ENCODE data around the gene CSNK1G2.

Gene CSNK1G2

DNA sequence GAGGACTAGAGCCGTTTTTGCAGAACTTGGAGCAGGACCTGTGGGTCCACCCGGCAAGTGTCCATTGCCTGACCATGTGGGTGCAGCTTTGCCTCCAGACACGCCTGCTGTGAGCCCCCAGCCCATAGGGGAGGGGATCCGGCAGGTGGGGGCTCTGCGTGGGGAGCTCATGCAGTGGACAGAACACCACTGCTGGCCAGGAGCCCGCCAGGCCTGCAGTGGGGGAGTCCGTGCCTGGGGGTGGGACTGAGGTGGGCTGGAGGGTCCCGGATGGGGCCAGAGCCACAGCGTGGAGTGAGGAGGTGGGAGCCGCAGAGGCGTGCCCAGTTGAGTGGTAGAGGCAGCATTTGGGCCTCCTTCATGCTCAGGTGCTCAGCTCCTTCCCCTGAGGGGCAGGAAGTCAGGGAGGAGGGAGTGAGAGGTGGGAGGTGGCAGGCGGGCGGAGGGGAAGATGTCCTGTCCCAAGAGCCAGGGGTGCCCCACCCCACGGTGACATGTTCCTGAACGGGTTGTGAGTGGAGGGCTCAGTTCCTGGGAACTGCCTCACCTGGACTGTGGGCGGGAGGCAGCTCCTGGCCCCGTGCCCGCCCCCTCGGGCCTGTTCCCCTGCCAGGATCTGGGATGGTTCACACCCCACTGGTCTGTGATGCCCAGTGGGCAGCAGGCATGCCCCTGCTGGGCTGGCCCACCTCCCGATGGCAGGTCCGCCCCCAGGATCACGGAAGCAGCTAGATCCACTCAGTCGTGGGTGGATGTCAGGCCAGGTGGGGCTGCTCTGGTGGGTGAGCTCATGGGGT, 27.0 kb upstream of the CSNK1G2 start:
- no peak overlapping the region for H3K56ac ChIP-seq (ENCODE audit: low read length)
- no peak overlapping the region for H4K5ac ChIP-seq (ENCODE audit: low read length)
- no peak overlapping the region for H3K9ac ChIP-seq (ENCODE audit: low read length)
- no peak overlapping the region for H3K4me3 ChIP-seq (ENCODE audit: low read length)
- peaks cover 17% of the 10 kb centered on the region for H3K79me1 ChIP-seq (ENCODE audit: low read length)
- H3K27ac ChIP-seq (ENCODE audit: low read depth, low read length): no peak overlapping the region
- no peak for DNase-seq
- H3K4ac ChIP-seq (ENCODE audit: low read depth, low read length): no peak overlapping the region
- no peaks in the 10 kb centered on the region for H3K4me1 ChIP-seq (ENCODE audit: control insufficient read depth, low read depth, low read length)
- WGBS (ENCODE audit: extremely low coverage, insufficient coverage, low lambda C conversion rate): no CpG with 5 or more reads among the region's 23 CpGs
- peaks cover 32% of the 10 kb centered on the region for H3K79me2 ChIP-seq (ENCODE audit: control insufficient read depth, insufficient read depth, low read length)
- no peak overlapping the region for H2AK5ac ChIP-seq (ENCODE audit: low read length)
- no peak overlapping the region for H2BK120ac ChIP-seq (ENCODE audit: low read depth, low read length)
- peaks cover 3% of the 10 kb centered on the region for H3K36me3 ChIP-seq (ENCODE audit: control insufficient read depth, insufficient read depth, low read length)
- no peak overlapping the region for H3K18ac ChIP-seq (ENCODE audit: low read length)
- H3K23ac ChIP-seq (ENCODE audit: low read length): no peak overlapping the region
- no peak overlapping the region for H4K8ac ChIP-seq (ENCODE audit: low read depth, low read length)
- H3K4me2 ChIP-seq (ENCODE audit: low read length): no peak overlapping the region
- no peak overlapping the region for H2BK15ac ChIP-seq (replicated peaks; ENCODE audit: low read depth)
- H3K27me3 ChIP-seq (ENCODE audit: insufficient read depth, low read length, poor library complexity): no peaks in the 10 kb centered on the region
- no peak overlapping the region for H2BK5ac ChIP-seq (ENCODE audit: low read length)

- H4K5ac ChIP-seq (ENCODE audit: low read length): no peak overlapping the region
- no peak overlapping the region for H4K8ac ChIP-seq (ENCODE audit: low read depth, low read length)
- H2BK5ac ChIP-seq (ENCODE audit: low read length): no peak overlapping the region
- no CpG with 5 or more reads among the region's 23 CpGs for WGBS (ENCODE audit: extremely low coverage, insufficient coverage, low lambda C conversion rate)
- no peak overlapping the region for H3K23ac ChIP-seq (ENCODE audit: low read length)
- no peak overlapping the region for H2BK15ac ChIP-seq (replicated peaks; ENCODE audit: low read depth)
- no peak overlapping the region for H2AK5ac ChIP-seq (ENCODE audit: low read length)
- no peaks in the 10 kb centered on the region for H3K4me1 ChIP-seq (ENCODE audit: control insufficient read depth, low read depth, low read length)
- no peak overlapping the region for H3K4ac ChIP-seq (ENCODE audit: low read depth, low read length)
- H3K4me2 ChIP-seq (ENCODE audit: low read length): no peak overlapping the region
- peaks cover 23% of the 10 kb centered on the region for H3K79me2 ChIP-seq (ENCODE audit: control insufficient read depth, insufficient read depth, low read length)
- H3K56ac ChIP-seq (ENCODE audit: low read length): no peak overlapping the region
- no peak overlapping the region for H3K27ac ChIP-seq (ENCODE audit: low read depth, low read length)
- no peak overlapping the region for H3K9ac ChIP-seq (ENCODE audit: low read length)
- no peak for DNase-seq
- H3K18ac ChIP-seq (ENCODE audit: low read length): no peak overlapping the region
- H3K4me3 ChIP-seq (ENCODE audit: low read length): no peak overlapping the region
- H3K79me1 ChIP-seq (ENCODE audit: low read length): peaks cover 12% of the 10 kb centered on the region
- no peaks in the 10 kb centered on the region for H3K27me3 ChIP-seq (ENCODE audit: insufficient read depth, low read length, poor library complexity)
- no peak overlapping the region for H2BK120ac ChIP-seq (ENCODE audit: low read depth, low read length)
- H3K36me3 ChIP-seq (ENCODE audit: control insufficient read depth, insufficient read depth, low read length): peaks cover 4% of the 10 kb centered on the region
Measured at GRCh38 chr19:1914826-1915341, 26.1 kb upstream of the CSNK1G2 start.

- Histone ChIP-seq H3K23ac (ENCODE audit: low read length) (no peak overlapping the region), H3K27me3 (ENCODE audit: insufficient read depth, low read length, poor library complexity) (no peaks in the 10 kb centered on the region), H3K36me3 (ENCODE audit: control insufficient read depth, insufficient read depth, low read length) (peaks cover 7% of the 10 kb centered on the region), H3K18ac (ENCODE audit: low read length) (no peak overlapping the region), H2BK5ac (ENCODE audit: low read length) (no peak overlapping the region), H3K79me1 (ENCODE audit: low read length) (peaks cover 10% of the 10 kb centered on the region), H3K79me2 (ENCODE audit: control insufficient read depth, insufficient read depth, low read length) (peaks cover 11% of the 10 kb centered on the region), H3K4me3 (ENCODE audit: low read length) (no peak overlapping the region), H3K4ac (ENCODE audit: low read depth, low read length) (no peak overlapping the region), H3K4me1 (ENCODE audit: control insufficient read depth, low read depth, low read length) (no peaks in the 10 kb centered on the region), H3K9ac (ENCODE audit: low read length) (no peak overlapping the region), H3K56ac (ENCODE audit: low read length) (no peak overlapping the region), H4K5ac (ENCODE audit: low read length) (no peak overlapping the region), H3K27ac (ENCODE audit: low read depth, low read length) (no peak overlapping the region), H2AK5ac (ENCODE audit: low read length) (no peak overlapping the region), H2BK120ac (ENCODE audit: low read depth, low read length) (no peak overlapping the region), H4K8ac (ENCODE audit: low read depth, low read length) (no peak overlapping the region), H2BK15ac (replicated peaks; ENCODE audit: low read depth) (no peak overlapping the region), H3K4me2 (ENCODE audit: low read length) (no peak overlapping the region)
- no CpG with 5 or more reads among the region's 17 CpGs for WGBS (ENCODE audit: extremely low coverage, insufficient coverage, low lambda C conversion rate)
- DNase-seq: no peak
Measured at GRCh38 chr19:1917146-1917545, 23.8 kb upstream of the CSNK1G2 start.

DNA sequence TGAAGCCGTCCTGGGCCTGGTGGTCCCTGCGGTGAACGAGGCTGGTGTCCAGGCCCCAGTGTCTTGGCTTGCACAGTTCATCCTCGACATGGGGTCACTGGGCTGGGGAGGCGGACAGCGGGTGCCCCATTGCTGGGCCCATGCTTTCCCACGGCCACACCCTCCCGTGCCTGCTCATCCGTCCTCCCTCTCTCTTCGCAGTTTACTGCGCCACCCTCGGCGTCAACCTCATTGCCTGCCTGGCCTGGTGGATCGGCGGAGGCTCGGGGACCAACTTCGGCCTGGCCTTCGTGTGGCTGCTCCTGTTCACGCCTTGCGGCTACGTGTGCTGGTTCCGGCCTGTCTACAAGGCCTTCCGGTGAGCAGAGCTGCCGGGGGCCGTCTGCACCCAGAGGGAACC, 23.0 kb upstream of the CSNK1G2 start:
- no peaks in the 10 kb centered on the region for H3K4me1 ChIP-seq (ENCODE audit: control insufficient read depth, low read depth, low read length)
- no peak overlapping the region for H4K5ac ChIP-seq (ENCODE audit: low read length)
- WGBS (ENCODE audit: extremely low coverage, insufficient coverage, low lambda C conversion rate): no CpG with 5 or more reads among the region's 25 CpGs
- H2BK120ac ChIP-seq (ENCODE audit: low read depth, low read length): no peak overlapping the region
- H3K9ac ChIP-seq (ENCODE audit: low read length): no peak overlapping the region
- no peak overlapping the region for H3K18ac ChIP-seq (ENCODE audit: low read length)
- no peak overlapping the region for H4K8ac ChIP-seq (ENCODE audit: low read depth, low read length)
- H3K27ac ChIP-seq (ENCODE audit: low read depth, low read length): no peak overlapping the region
- no peak overlapping the region for H2AK5ac ChIP-seq (ENCODE audit: low read length)
- no peak overlapping the region for H3K4me2 ChIP-seq (ENCODE audit: low read length)
- no peak overlapping the region for H3K23ac ChIP-seq (ENCODE audit: low read length)
- no peak overlapping the region for H2BK15ac ChIP-seq (replicated peaks; ENCODE audit: low read depth)
- no peak overlapping the region for H2BK5ac ChIP-seq (ENCODE audit: low read length)
- no peaks in the 10 kb centered on the region for H3K27me3 ChIP-seq (ENCODE audit: insufficient read depth, low read length, poor library complexity)
- H3K4ac ChIP-seq (ENCODE audit: low read depth, low read length): no peak overlapping the region
- no peak for DNase-seq
- peaks cover 10% of the 10 kb centered on the region for H3K79me1 ChIP-seq (ENCODE audit: low read length)
- peaks cover 5% of the 10 kb centered on the region for H3K36me3 ChIP-seq (ENCODE audit: control insufficient read depth, insufficient read depth, low read length)
- no peak overlapping the region for H3K56ac ChIP-seq (ENCODE audit: low read length)
- H3K79me2 ChIP-seq (ENCODE audit: control insufficient read depth, insufficient read depth, low read length): peaks cover 8% of the 10 kb centered on the region
- no peak overlapping the region for H3K4me3 ChIP-seq (ENCODE audit: low read length)

- H2BK5ac ChIP-seq (ENCODE audit: low read length): no peak overlapping the region
- H2BK120ac ChIP-seq (ENCODE audit: low read depth, low read length): no peak overlapping the region
- WGBS (ENCODE audit: extremely low coverage, insufficient coverage, low lambda C conversion rate): no CpG with 5 or more reads among the region's 28 CpGs
- DNase-seq: no peak
- no peak overlapping the region for H3K27ac ChIP-seq (ENCODE audit: low read depth, low read length)
- peaks cover 2% of the 10 kb centered on the region for H3K79me2 ChIP-seq (ENCODE audit: control insufficient read depth, insufficient read depth, low read length)
- H3K9ac ChIP-seq (ENCODE audit: low read length): no peak overlapping the region
- no peak overlapping the region for H2AK5ac ChIP-seq (ENCODE audit: low read length)
- H3K18ac ChIP-seq (ENCODE audit: low read length): no peak overlapping the region
- H3K4me2 ChIP-seq (ENCODE audit: low read length): no peak overlapping the region
- H4K8ac ChIP-seq (ENCODE audit: low read depth, low read length): no peak overlapping the region
- H3K23ac ChIP-seq (ENCODE audit: low read length): no peak overlapping the region
- H3K27me3 ChIP-seq (ENCODE audit: insufficient read depth, low read length, poor library complexity): no peaks in the 10 kb centered on the region
- H3K4me1 ChIP-seq (ENCODE audit: control insufficient read depth, low read depth, low read length): no peaks in the 10 kb centered on the region
- no peak overlapping the region for H3K4me3 ChIP-seq (ENCODE audit: low read length)
- H3K56ac ChIP-seq (ENCODE audit: low read length): no peak overlapping the region
- no peak overlapping the region for H2BK15ac ChIP-seq (replicated peaks; ENCODE audit: low read depth)
- peaks cover 8% of the 10 kb centered on the region for H3K36me3 ChIP-seq (ENCODE audit: control insufficient read depth, insufficient read depth, low read length)
- H4K5ac ChIP-seq (ENCODE audit: low read length): no peak overlapping the region
- H3K79me1 ChIP-seq (ENCODE audit: low read length): peaks cover 3% of the 10 kb centered on the region
- H3K4ac ChIP-seq (ENCODE audit: low read depth, low read length): no peak overlapping the region
Measured at GRCh38 chr19:1918975-1919374, 22.0 kb upstream of the CSNK1G2 start.

DNA sequence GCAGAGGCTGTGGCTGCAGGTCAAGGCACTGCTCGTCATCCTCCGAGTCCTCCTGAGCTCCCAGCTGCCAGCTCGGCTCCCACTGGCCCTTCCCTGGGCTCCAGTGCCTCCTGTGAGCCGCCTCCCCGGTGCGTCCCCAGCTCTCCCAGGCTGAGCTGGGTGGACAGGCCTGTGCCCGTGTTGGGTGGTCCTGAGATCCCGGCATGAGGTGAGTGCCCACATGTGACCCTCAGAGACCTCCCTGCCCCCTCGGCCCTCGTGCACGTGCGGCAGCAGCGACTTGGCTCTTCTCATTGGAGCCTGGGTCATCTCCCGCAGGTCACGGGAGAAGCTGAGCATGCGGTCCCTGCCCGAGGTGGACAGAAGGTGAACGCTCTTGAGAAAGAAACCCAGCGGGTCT, 20.3 kb upstream of the CSNK1G2 start:
- DNase-seq: no peak
- no peak overlapping the region for H2BK120ac ChIP-seq (ENCODE audit: low read depth, low read length)
- H4K8ac ChIP-seq (ENCODE audit: low read depth, low read length): no peak overlapping the region
- no peak overlapping the region for H3K27ac ChIP-seq (ENCODE audit: low read depth, low read length)
- no peak overlapping the region for H4K5ac ChIP-seq (ENCODE audit: low read length)
- H3K36me3 ChIP-seq (ENCODE audit: control insufficient read depth, insufficient read depth, low read length): peaks cover 8% of the 10 kb centered on the region
- H3K4ac ChIP-seq (ENCODE audit: low read depth, low read length): no peak overlapping the region
- H3K79me2 ChIP-seq (ENCODE audit: control insufficient read depth, insufficient read depth, low read length): no peaks in the 10 kb centered on the region
- no peak overlapping the region for H3K18ac ChIP-seq (ENCODE audit: low read length)
- H3K79me1 ChIP-seq (ENCODE audit: low read length): no peaks in the 10 kb centered on the region
- H3K9ac ChIP-seq (ENCODE audit: low read length): no peak overlapping the region
- H2AK5ac ChIP-seq (ENCODE audit: low read length): no peak overlapping the region
- no peaks in the 10 kb centered on the region for H3K27me3 ChIP-seq (ENCODE audit: insufficient read depth, low read length, poor library complexity)
- H3K23ac ChIP-seq (ENCODE audit: low read length): no peak overlapping the region
- no peak overlapping the region for H3K4me3 ChIP-seq (ENCODE audit: low read length)
- H2BK5ac ChIP-seq (ENCODE audit: low read length): no peak overlapping the region
- no peak overlapping the region for H3K56ac ChIP-seq (ENCODE audit: low read length)
- H2BK15ac ChIP-seq (replicated peaks; ENCODE audit: low read depth): no peak overlapping the region
- WGBS (ENCODE audit: extremely low coverage, insufficient coverage, low lambda C conversion rate): no CpG with 5 or more reads among the region's 19 CpGs
- no peaks in the 10 kb centered on the region for H3K4me1 ChIP-seq (ENCODE audit: control insufficient read depth, low read depth, low read length)
- H3K4me2 ChIP-seq (ENCODE audit: low read length): no peak overlapping the region
